Neural progenitor cell (in vitro differentiated cells): ENCODE measurements around the gene UNK.
A peak's percentile ranks its signal among the peaks of the same experiment; 100 is the strongest.

Source experiments
- EZH2 ChIP-seq: fragments of 200-600 bp; sonication (generic); IDR thresholded peaks from 2 replicates; pipeline ENCODE4 v1.6.1; 2017; ENCODE audit warnings: antibody characterized with exemption, mild to moderate bottlenecking, moderate library complexity
- EZH2phosphoT487 ChIP-seq: fragments of 200-600 bp; sonication (generic); IDR thresholded peaks from 2 replicates; pipeline ENCODE4 v1.6.1; 2017; ENCODE audit warnings: antibody characterized with exemption
- TF ChIP-seq, protein P1 (sequence below): fragments of 200-600 bp; sonication (generic); IDR thresholded peaks from 2 replicates; pipeline ENCODE4 v1.5.1; 2017; ENCODE audit warnings: antibody characterized with exemption, mild to moderate bottlenecking

DNA sequence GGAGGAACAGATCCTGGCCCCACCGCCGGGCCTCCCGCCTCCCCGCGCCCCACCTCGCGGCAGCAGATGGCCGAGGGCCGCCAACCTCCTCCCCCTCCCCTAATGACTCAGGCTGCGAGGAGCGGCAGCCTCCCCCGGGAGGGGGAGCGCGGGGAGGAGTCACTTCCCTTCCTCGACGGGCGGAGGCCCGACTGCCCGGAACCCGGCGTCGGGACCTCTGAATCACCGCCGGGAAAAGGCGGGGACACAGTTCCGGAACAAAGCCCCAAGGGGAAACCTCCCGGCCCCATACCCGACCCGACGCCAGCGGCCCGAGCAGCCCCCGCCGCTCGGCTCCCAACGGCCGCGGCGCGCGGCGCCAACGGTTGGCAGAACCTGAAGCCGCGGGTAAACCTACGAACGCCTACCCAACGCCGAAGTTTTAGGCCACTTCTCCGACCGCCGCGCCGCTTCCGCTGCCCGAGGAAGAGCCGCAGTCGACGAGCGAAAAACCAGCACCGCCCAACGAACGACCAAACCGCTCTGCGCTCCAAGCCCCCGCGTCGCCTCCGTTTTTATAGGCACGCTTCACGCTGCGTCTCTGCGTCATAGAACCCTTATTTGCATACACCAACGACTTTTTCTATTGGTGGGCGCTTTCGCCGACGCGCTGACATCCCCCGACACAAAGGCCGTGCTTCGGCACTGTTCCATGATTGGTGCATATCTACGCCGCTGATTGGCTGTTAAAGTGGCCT lies 5.2 kb upstream of the UNK start:
- TF ChIP-seq EZH2 = no peak
- TF ChIP-seq, protein P1, sequence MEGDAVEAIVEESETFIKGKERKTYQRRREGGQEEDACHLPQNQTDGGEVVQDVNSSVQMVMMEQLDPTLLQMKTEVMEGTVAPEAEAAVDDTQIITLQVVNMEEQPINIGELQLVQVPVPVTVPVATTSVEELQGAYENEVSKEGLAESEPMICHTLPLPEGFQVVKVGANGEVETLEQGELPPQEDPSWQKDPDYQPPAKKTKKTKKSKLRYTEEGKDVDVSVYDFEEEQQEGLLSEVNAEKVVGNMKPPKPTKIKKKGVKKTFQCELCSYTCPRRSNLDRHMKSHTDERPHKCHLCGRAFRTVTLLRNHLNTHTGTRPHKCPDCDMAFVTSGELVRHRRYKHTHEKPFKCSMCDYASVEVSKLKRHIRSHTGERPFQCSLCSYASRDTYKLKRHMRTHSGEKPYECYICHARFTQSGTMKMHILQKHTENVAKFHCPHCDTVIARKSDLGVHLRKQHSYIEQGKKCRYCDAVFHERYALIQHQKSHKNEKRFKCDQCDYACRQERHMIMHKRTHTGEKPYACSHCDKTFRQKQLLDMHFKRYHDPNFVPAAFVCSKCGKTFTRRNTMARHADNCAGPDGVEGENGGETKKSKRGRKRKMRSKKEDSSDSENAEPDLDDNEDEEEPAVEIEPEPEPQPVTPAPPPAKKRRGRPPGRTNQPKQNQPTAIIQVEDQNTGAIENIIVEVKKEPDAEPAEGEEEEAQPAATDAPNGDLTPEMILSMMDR = peak; percentile 18
- no peak for TF ChIP-seq EZH2phosphoT487
